ENCODE data around the gene NEURL3.

GRCh38 chr2:96500385-96501066 lies 4.6 kb downstream of the NEURL3 start:
- TF ChIP-seq, protein P1, sequence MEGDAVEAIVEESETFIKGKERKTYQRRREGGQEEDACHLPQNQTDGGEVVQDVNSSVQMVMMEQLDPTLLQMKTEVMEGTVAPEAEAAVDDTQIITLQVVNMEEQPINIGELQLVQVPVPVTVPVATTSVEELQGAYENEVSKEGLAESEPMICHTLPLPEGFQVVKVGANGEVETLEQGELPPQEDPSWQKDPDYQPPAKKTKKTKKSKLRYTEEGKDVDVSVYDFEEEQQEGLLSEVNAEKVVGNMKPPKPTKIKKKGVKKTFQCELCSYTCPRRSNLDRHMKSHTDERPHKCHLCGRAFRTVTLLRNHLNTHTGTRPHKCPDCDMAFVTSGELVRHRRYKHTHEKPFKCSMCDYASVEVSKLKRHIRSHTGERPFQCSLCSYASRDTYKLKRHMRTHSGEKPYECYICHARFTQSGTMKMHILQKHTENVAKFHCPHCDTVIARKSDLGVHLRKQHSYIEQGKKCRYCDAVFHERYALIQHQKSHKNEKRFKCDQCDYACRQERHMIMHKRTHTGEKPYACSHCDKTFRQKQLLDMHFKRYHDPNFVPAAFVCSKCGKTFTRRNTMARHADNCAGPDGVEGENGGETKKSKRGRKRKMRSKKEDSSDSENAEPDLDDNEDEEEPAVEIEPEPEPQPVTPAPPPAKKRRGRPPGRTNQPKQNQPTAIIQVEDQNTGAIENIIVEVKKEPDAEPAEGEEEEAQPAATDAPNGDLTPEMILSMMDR (IDR thresholded peaks at IDR 0.05; ENCODE audit: low read depth, low read length): no peak
- TF ChIP-seq MYC (IDR thresholded peaks at IDR 0.05; ENCODE audit: low read depth, low read length) (no peak), POLR2A (IDR thresholded peaks at IDR 0.05; ENCODE audit: extremely low read depth, insufficient read length) (no peak), MAX (IDR thresholded peaks at IDR 0.05; ENCODE audit: low read depth, low read length) (no peak)
